ENCODE measurements around the gene SPATA18.

SPATA18 gene

GRCh38 chr4:52051213-52051614 is at the start of gene SPATA18:
Gene SPATA18 (plus strand): TSS chr4:52051304. CDS start chr4:52051705, 401 bp downstream.
- no peak for DNase-seq (ENCODE audit: low read depth)

GRCh38 chr4:52001616-52002015 is 49.5 kb upstream of the SPATA18 start:
- DNase-seq (ENCODE audit: low read depth): no peak

- DNase-seq (ENCODE audit: low read depth): no peak
Observed at GRCh38 chr4:52004414-52004813, 46.7 kb upstream of the SPATA18 start.

- no peak for DNase-seq (ENCODE audit: low read depth)
Observed at GRCh38 chr4:52005604-52006273, 45.4 kb upstream of the SPATA18 start.

GRCh38 chr4:52006887-52007286 is 44.2 kb upstream of the SPATA18 start:
- no peak for DNase-seq (ENCODE audit: low read depth)

GRCh38 chr4:52010986-52011385 is 40.1 kb upstream of the SPATA18 start:
- DNase-seq (ENCODE audit: low read depth): no peak

GRCh38 chr4:52012651-52013050 is 38.5 kb upstream of the SPATA18 start:
- no peak for DNase-seq (ENCODE audit: low read depth)

- no peak for DNase-seq (ENCODE audit: low read depth)
Observed at GRCh38 chr4:52014903-52015302, 36.2 kb upstream of the SPATA18 start.

- no peak for DNase-seq (ENCODE audit: low read depth)
Observed at GRCh38 chr4:52015366-52015765, 35.7 kb upstream of the SPATA18 start.

- DNase-seq (ENCODE audit: low read depth): no peak
Observed at GRCh38 chr4:52016981-52017380, 34.1 kb upstream of the SPATA18 start.

- DNase-seq (ENCODE audit: low read depth): no peak
Observed at GRCh38 chr4:52017814-52018213, 33.3 kb upstream of the SPATA18 start.

GRCh38 chr4:52019936-52020657 is 31.0 kb upstream of the SPATA18 start, which contains the start of gene LRRC66:
Gene LRRC66 (minus strand): TSS chr4:52020363. CDS start chr4:52017613, 2,750 bp downstream.
- no peak for DNase-seq (ENCODE audit: low read depth)

- DNase-seq (ENCODE audit: low read depth): no peak
Observed at GRCh38 chr4:52028970-52029369, 22.1 kb upstream of the SPATA18 start.

- no peak for DNase-seq (ENCODE audit: low read depth)
Observed at GRCh38 chr4:52032005-52032404, 19.1 kb upstream of the SPATA18 start.

GRCh38 chr4:52035190-52035589 is 15.9 kb upstream of the SPATA18 start:
- DNase-seq (ENCODE audit: low read depth): no peak

GRCh38 chr4:52036886-52037530 is 14.1 kb upstream of the SPATA18 start:
- no peak for DNase-seq (ENCODE audit: low read depth)

- no peak for DNase-seq (ENCODE audit: low read depth)
Observed at GRCh38 chr4:52037689-52038102, 13.4 kb upstream of the SPATA18 start.

- DNase-seq (ENCODE audit: low read depth): peak; percentile 42
Observed at GRCh38 chr4:52038103-52038912, 12.8 kb upstream of the SPATA18 start, which contains the start of gene SGCB. Gene SGCB (minus strand): TSS chr4:52038299. CDS start chr4:52038259, 40 bp downstream.

GRCh38 chr4:52045028-52045427 is 6.1 kb upstream of the SPATA18 start:
- DNase-seq (ENCODE audit: low read depth): no peak

GRCh38 chr4:52049266-52049665 is 1.8 kb upstream of the SPATA18 start:
- no peak for DNase-seq (ENCODE audit: low read depth)

- no peak for DNase-seq (ENCODE audit: low read depth)
Observed at GRCh38 chr4:52051615-52052474, 741 bp downstream of the SPATA18 start.

Data from activated gamma-delta T cell treated with anti-CD3 and anti-CD28 coated beads, Interleukin-2, amount 50 U/mL, for 16 hours (primary cell).